ENCODE results near the gene SPATA9.
"Not testable (repeated sequence)": the region's sequence is repeated elsewhere in the genome, so short reads cannot be mapped to it uniquely, and the experiment has no call there.

SPATA9 gene

GRCh38 chr5:95643152-95643551 is 39.6 kb downstream of the SPATA9 start:
- no peak for TF ChIP-seq CTCF (IDR thresholded peaks at IDR 0.05; ENCODE audit: insufficient read depth, low read depth, low read length, missing control alignments)
- no peak for DNase-seq (ENCODE audit: low read depth)
- H3K4me3 ChIP-seq (ENCODE audit: low read depth, low read length), result no peak overlapping the region

GRCh38 chr5:95641741-95642220 is 41.0 kb downstream of the SPATA9 start:
- TF ChIP-seq CTCF (IDR thresholded peaks at IDR 0.05; ENCODE audit: insufficient read depth, low read depth, low read length, missing control alignments), result no peak
- H3K4me3 ChIP-seq (ENCODE audit: low read depth, low read length), result no peak overlapping the region
- no peak for DNase-seq (ENCODE audit: low read depth)

GRCh38 chr5:95638632-95639031 is 44.2 kb downstream of the SPATA9 start:
- no peak for TF ChIP-seq CTCF (IDR thresholded peaks at IDR 0.05; ENCODE audit: insufficient read depth, low read depth, low read length, missing control alignments)

GRCh38 chr5:95634081-95634480 is 48.7 kb downstream of the SPATA9 start:
- no peak for TF ChIP-seq CTCF (IDR thresholded peaks at IDR 0.05; ENCODE audit: insufficient read depth, low read depth, low read length, missing control alignments)
- no peak overlapping the region for H3K4me3 ChIP-seq (ENCODE audit: low read depth, low read length)
- no peak for DNase-seq (ENCODE audit: low read depth)

More at GRCh38 chr5:95638632-95639031, 44.2 kb downstream of the SPATA9 start:
- H3K4me3 ChIP-seq (ENCODE audit: low read depth, low read length), result peak overlapping the region; percentile 12; the same call in 1 of the 2 replicates
- DNase-seq (ENCODE audit: low read depth), result no peak

- no peak overlapping the region for H3K4me3 ChIP-seq (ENCODE audit: low read depth, low read length)
- TF ChIP-seq CTCF (IDR thresholded peaks at IDR 0.05; ENCODE audit: insufficient read depth, low read depth, low read length, missing control alignments), result no peak
- DNase-seq (ENCODE audit: low read depth), result no peak
These were observed 49.1 kb downstream of the SPATA9 start for GRCh38 chr5:95633671-95634070.

- not testable (repeated sequence) for DNase-seq (ENCODE audit: low read depth); H3K4me3 ChIP-seq (ENCODE audit: low read depth, low read length)
These were observed 49.8 kb downstream of the SPATA9 start for GRCh38 chr5:95632942-95633341.

- no peak overlapping the region for H3K4me3 ChIP-seq (ENCODE audit: low read depth, low read length)
- no peak for TF ChIP-seq CTCF (IDR thresholded peaks at IDR 0.05; ENCODE audit: insufficient read depth, low read depth, low read length, missing control alignments)
- peak; percentile 75 for DNase-seq (ENCODE audit: low read depth)
These were observed 50.7 kb downstream of the SPATA9 start for GRCh38 chr5:95631991-95632675.
